ENCODE data around the gene TCF19. TPM values are rescaled to one million over a fixed set of nuclear protein-coding genes. Genes with fewer than 3 reads are reported as not detected.

Gene TCF19
- total RNA-seq, 1 experiment from 2014 or later, result 12.7 TPM

- TF ChIP-seq STAT6 (CRISPR knock-in tag; conservative IDR thresholded peaks at IDR 0.05; ENCODE audit: low read depth), result no peak
Measured at GRCh38 chr6:31203345-31203979, 45.1 kb downstream of the TCF19 start (continued).

- no peak overlapping the region for H3K27ac Mint-ChIP-seq
Measured at GRCh38 chr6:31204751-31205145, 46.4 kb downstream of the TCF19 start.

GRCh38 chr6:31205638-31206037, 47.2 kb downstream of the TCF19 start:
- Mint-ChIP-seq H3K9me3 (peaks cover 6% of the 10 kb centered on the region), H3K4me1 (peaks cover 30% of the 10 kb centered on the region), H3K36me3 (peaks cover 8% of the 10 kb centered on the region), H3K27ac (no peak overlapping the region; the same call in 1 of the 2 replicates), H3K27me3 (ENCODE audit: low read depth) (no peaks in the 10 kb centered on the region; the same call in 1 of the 2 replicates), H3K4me3 (no peak overlapping the region)
- DNase-seq (ENCODE audit: low spot score) (no peak), ATAC-seq (no peak)
- ChIA-PET CTCF (interaction anchor here (1.3 kb wide), 1 partner anchor 161 kb away, joined by 3 read pairs; no protein-coding TSS in a partner anchor), POLR2A (no interaction called here)
- no peak for TF ChIP-seq PRRX2 (CRISPR knock-in tag; IDR thresholded peaks at IDR 0.05)
- TF ChIP-seq FOXP4 (CRISPR knock-in tag; IDR thresholded peaks at IDR 0.05), result no peak
- no peak for TF ChIP-seq JAZF1 (CRISPR knock-in tag; IDR thresholded peaks at IDR 0.05)
- no peak for TF ChIP-seq TCF7 (CRISPR knock-in tag; IDR thresholded peaks at IDR 0.05; ENCODE audit: low read depth)
- no peak for TF ChIP-seq ZNF121 (CRISPR knock-in tag; IDR thresholded peaks at IDR 0.05)
- TF ChIP-seq MYBL2 (CRISPR knock-in tag; IDR thresholded peaks at IDR 0.05), result no peak
- TF ChIP-seq CTCF (IDR thresholded peaks at IDR 0.05), result no peak
- no peak for TF ChIP-seq TEAD4 (CRISPR knock-in tag; IDR thresholded peaks at IDR 0.05)
- TF ChIP-seq USF1 (CRISPR knock-in tag; IDR thresholded peaks at IDR 0.05), result no peak
- TF ChIP-seq ZMAT4 (CRISPR knock-in tag; IDR thresholded peaks at IDR 0.05), result no peak
- no peak for TF ChIP-seq ELF4 (CRISPR knock-in tag; IDR thresholded peaks at IDR 0.05; ENCODE audit: low read depth)

More at GRCh38 chr6:31204751-31205145, 46.4 kb downstream of the TCF19 start:
- peaks cover 8% of the 10 kb centered on the region for H3K36me3 Mint-ChIP-seq
- CTCF ChIA-PET, result interaction anchor here (0.7 to 1.3 kb wide), 2 partner anchors 162 to 1188 kb away, joined by 3 read pairs; no protein-coding TSS in a partner anchor
- peaks cover 13% of the 10 kb centered on the region for H3K9me3 Mint-ChIP-seq
- no peaks in the 10 kb centered on the region; the same call in 1 of the 2 replicates for H3K27me3 Mint-ChIP-seq (ENCODE audit: low read depth)
- TF ChIP-seq RELA (CRISPR knock-in tag; IDR thresholded peaks at IDR 0.05; ENCODE audit: borderline replicate concordance), result no peak
- no peak for TF ChIP-seq ESRRA (CRISPR knock-in tag; IDR thresholded peaks at IDR 0.05; ENCODE audit: borderline replicate concordance)
- TF ChIP-seq ZNF423 (CRISPR knock-in tag; IDR thresholded peaks at IDR 0.05), result no peak
- TF ChIP-seq RORB (CRISPR knock-in tag; IDR thresholded peaks at IDR 0.05), result no peak
- no peak for TF ChIP-seq ZBTB21 (CRISPR knock-in tag; IDR thresholded peaks at IDR 0.05; ENCODE audit: borderline replicate concordance)
- no peak for TF ChIP-seq NFATC4 (CRISPR knock-in tag; IDR thresholded peaks at IDR 0.05)
- TF ChIP-seq ATF3 (CRISPR knock-in tag; conservative IDR thresholded peaks at IDR 0.05), result no peak
- no peak for TF ChIP-seq SP1 (CRISPR knock-in tag; conservative IDR thresholded peaks at IDR 0.05)
- TF ChIP-seq ZNF121 (CRISPR knock-in tag; IDR thresholded peaks at IDR 0.05), result no peak
- TF ChIP-seq ZNF671 (CRISPR knock-in tag; IDR thresholded peaks at IDR 0.05), result no peak
- no peak for TF ChIP-seq FOXJ3 (CRISPR knock-in tag; IDR thresholded peaks at IDR 0.05; ENCODE audit: borderline replicate concordance)
- no peak for TF ChIP-seq NR1H2 (CRISPR knock-in tag; IDR thresholded peaks at IDR 0.05)
- TF ChIP-seq NR3C1 (CRISPR knock-in tag; conservative IDR thresholded peaks at IDR 0.05; ENCODE audit: low read depth), result no peak
- no peak for TF ChIP-seq GTF2I (CRISPR knock-in tag; conservative IDR thresholded peaks at IDR 0.05)
- TF ChIP-seq HMGXB4 (CRISPR knock-in tag; IDR thresholded peaks at IDR 0.05), result no peak
- TF ChIP-seq JAZF1 (CRISPR knock-in tag; IDR thresholded peaks at IDR 0.05), result no peak
- no peak for TF ChIP-seq ZMAT4 (CRISPR knock-in tag; IDR thresholded peaks at IDR 0.05)
- no peak for TF ChIP-seq SMAD4 (CRISPR knock-in tag; IDR thresholded peaks at IDR 0.05)
- peaks cover 22% of the 10 kb centered on the region for H3K4me1 Mint-ChIP-seq
- H3K4me3 Mint-ChIP-seq, result no peak overlapping the region
- no peak for DNase-seq (ENCODE audit: low spot score)
- no peak for ATAC-seq
- POLR2A ChIA-PET, result no interaction called here

Data from WTC11 (cell line).